Measurements from ENCODE around the gene TPM3.

TPM3 gene

DNA sequence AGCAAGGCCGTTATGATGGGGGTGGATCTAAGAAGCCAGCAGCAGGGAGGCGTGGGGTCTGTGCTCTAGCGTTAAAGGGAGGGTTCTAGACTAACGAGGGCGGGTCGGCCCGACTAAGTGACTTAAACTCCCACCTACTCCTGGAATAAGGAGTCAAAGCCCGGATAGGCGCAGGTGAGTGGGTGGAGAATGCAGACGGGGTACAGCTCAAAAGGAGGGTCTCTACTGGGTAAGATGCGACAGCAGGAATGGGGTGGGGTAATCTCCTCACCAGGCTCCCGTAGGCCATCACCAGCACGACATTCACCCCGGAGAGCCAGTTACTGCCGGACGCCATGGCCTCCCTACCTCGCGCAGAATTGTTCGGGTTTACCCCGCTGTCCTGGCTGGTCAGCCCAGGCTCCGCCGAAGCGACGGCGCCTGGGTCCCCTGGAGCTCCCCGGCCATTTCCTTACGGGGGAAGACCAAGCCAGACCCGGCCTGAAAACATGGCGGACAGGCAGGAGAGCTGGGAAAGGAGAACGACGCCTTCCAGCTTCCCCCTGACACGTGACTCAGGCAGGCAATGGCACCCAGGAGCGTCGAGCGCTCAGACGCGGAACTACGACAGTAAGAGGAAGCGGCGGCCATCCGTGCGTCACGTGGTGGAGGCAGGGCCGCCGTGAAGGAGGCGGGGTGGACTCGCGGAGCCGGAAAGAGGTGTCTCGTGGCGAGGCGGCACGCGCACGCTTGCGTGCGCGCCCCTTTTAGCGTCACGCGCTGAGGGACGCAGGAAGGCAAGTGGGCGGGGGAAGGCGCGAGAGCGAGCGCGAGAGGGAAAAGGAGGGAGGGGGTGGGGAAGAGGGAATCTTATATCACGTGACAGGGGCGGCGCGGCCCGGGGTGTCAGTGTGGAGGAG, 28.4 kb upstream of the TPM3 start, which contains the start of gene UBAP2L:
UBAP2L (plus strand) TSS at position 885 of the 899 bp plus-strand sequence. CDS start 4,169 bp downstream, outside the sequence.
- Mint-ChIP-seq H3K27ac (peak within 1 kb of the TSS; percentile 90 to 100 (median 98)), H3K27me3 (ENCODE audit: low read depth) (no peaks in the 10 kb centered on the region), H3K9me3 (no peaks in the 10 kb centered on the region), H3K4me3 (peak within 1 kb of the TSS; percentile 95 to 99 (median 99)), H3K36me3 (ENCODE audit: low read depth) (peaks cover 44% of the 10 kb centered on the region), H3K4me1 (peaks cover 47% of the 10 kb centered on the region)
- TF ChIP-seq, protein P1, sequence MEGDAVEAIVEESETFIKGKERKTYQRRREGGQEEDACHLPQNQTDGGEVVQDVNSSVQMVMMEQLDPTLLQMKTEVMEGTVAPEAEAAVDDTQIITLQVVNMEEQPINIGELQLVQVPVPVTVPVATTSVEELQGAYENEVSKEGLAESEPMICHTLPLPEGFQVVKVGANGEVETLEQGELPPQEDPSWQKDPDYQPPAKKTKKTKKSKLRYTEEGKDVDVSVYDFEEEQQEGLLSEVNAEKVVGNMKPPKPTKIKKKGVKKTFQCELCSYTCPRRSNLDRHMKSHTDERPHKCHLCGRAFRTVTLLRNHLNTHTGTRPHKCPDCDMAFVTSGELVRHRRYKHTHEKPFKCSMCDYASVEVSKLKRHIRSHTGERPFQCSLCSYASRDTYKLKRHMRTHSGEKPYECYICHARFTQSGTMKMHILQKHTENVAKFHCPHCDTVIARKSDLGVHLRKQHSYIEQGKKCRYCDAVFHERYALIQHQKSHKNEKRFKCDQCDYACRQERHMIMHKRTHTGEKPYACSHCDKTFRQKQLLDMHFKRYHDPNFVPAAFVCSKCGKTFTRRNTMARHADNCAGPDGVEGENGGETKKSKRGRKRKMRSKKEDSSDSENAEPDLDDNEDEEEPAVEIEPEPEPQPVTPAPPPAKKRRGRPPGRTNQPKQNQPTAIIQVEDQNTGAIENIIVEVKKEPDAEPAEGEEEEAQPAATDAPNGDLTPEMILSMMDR (IDR thresholded peaks at IDR 0.05; ENCODE audit: unreplicated experiment in 3 of 3): no peak

DNA sequence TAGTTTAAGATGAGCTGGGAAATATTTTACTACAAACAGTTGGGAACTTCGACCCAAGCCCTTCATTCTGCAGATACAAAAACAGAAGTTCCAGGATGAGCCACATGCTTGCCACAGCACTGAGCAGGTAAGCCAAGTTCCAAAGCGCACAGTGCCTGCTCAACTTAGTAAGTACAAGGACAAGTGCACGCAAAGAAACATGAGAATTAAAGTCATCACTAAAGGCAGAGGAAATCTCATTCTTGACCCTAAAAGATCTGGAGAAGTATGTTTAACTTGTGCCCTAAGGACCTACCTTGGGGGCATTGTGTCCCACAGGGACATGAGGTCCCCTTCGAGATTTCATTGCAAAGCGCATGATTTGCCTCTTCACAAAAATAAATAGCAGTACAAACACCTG, 27.6 kb upstream of the TPM3 start:
- Mint-ChIP-seq H3K4me3 (peak overlapping the region; percentile 95 to 99 (median 99)), H3K36me3 (ENCODE audit: low read depth) (peaks cover 38% of the 10 kb centered on the region), H3K27me3 (ENCODE audit: low read depth) (no peaks in the 10 kb centered on the region), H3K27ac (peak overlapping the region; percentile 90 to 100 (median 97)), H3K4me1 (peaks cover 42% of the 10 kb centered on the region), H3K9me3 (no peaks in the 10 kb centered on the region)
- TF ChIP-seq, protein P1 (IDR thresholded peaks at IDR 0.05; ENCODE audit: unreplicated experiment in 3 of 3): no peak

DNA sequence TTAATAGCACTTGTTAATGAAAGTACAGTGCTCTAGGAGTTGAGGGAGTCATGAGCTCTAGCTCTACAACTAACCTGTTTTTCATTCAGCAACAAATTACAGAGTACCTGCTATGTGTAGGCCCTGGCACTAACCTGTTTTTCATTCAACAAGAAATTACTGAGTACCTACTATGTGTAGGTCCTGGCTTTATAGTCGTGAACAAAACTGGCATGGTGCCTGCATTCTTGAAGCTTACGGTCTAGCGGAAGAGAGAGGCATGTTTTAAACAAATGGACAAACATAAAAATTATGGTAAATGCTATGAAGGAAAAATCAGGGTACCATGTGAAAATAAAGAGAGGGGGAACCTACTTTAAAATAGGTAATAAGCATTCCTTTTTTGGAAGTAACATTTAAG, 26.6 kb upstream of the TPM3 start:
- H3K9me3 Mint-ChIP-seq: no peaks in the 10 kb centered on the region
- H3K27me3 Mint-ChIP-seq (ENCODE audit: low read depth): no peaks in the 10 kb centered on the region
- peaks cover 32% of the 10 kb centered on the region for H3K4me1 Mint-ChIP-seq
- H3K4me3 Mint-ChIP-seq: peak overlapping the region; percentile 95 to 99 (median 99)
- peaks cover 46% of the 10 kb centered on the region for H3K36me3 Mint-ChIP-seq (ENCODE audit: low read depth)
- peak overlapping the region; percentile 90 to 100 (median 97) for H3K27ac Mint-ChIP-seq
- TF ChIP-seq, protein P1 (IDR thresholded peaks at IDR 0.05; ENCODE audit: unreplicated experiment in 3 of 3): no peak

DNA sequence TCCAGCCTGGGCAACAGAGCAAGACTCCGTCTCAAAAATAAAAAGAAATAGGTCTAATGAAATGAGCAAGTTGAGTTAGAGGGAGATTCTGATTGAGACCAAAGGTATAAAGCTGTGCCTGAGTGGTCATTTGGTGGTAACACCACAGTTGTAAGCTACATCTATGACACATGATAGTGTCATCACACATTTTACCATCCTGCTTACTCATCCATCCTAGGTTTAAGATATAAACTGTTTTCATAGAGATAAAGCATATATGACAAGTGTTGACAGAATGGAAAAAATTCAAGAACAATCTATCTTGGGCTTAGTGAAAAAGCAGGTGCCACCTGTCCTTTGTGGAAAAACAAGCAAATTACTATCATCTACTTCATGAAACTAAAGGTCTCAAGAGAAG, 21.4 kb upstream of the TPM3 start:
- Mint-ChIP-seq H3K4me1 (peaks cover 4% of the 10 kb centered on the region), H3K9me3 (no peaks in the 10 kb centered on the region), H3K4me3 (no peak overlapping the region), H3K27me3 (ENCODE audit: low read depth) (no peaks in the 10 kb centered on the region), H3K36me3 (ENCODE audit: low read depth) (peaks cover 72% of the 10 kb centered on the region), H3K27ac (no peak overlapping the region)
- TF ChIP-seq, protein P1 (IDR thresholded peaks at IDR 0.05; ENCODE audit: unreplicated experiment in 3 of 3): no peak

DNA sequence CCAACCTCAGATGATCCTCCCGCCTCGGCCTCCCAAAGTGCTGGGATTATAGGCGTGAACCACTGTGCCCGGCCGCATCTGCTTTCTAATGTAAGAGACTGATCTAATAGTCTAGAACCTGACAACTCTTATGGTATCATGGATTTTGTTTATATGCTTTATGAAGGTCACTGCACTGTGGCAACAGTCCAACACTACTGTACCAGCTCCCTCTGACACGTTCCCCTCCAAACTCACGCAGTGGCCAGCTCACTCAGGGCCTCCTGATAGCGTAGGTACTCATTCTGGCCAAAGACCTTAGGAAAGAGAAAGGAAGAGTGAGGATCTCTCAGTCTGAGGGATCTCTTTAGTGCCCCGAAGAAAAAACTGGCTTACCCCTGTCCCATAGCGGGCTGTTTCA, 20.2 kb upstream of the TPM3 start:
- Mint-ChIP-seq H3K4me1 (no peaks in the 10 kb centered on the region), H3K9me3 (no peaks in the 10 kb centered on the region), H3K4me3 (no peak overlapping the region), H3K27me3 (ENCODE audit: low read depth) (no peaks in the 10 kb centered on the region), H3K27ac (no peak overlapping the region), H3K36me3 (ENCODE audit: low read depth) (peaks cover 68% of the 10 kb centered on the region)
- TF ChIP-seq, protein P1 (IDR thresholded peaks at IDR 0.05; ENCODE audit: unreplicated experiment in 3 of 3): no peak
